C1 segment of cervical spinal cord (tissue), 14 donors: Measurements from ENCODE around the gene ESYT2.
"Not testable (repeated sequence)": the region's sequence is repeated elsewhere in the genome, so short reads cannot be mapped to it uniquely, and the experiment has no call there.

Experiments used
- DNase-seq, 14 donors: peaks; one replicate each; lab custom pipeline; 2025; lab: John Stamatoyannopoulos, UW

Gene ESYT2

GRCh38 chr7:158856883-158857668 lies 27.8 kb upstream of the ESYT2 start:
- no peak for DNase-seq

- no peak for DNase-seq
Observed at GRCh38 chr7:158854681-158855081, 25.4 kb upstream of the ESYT2 start.

DNA sequence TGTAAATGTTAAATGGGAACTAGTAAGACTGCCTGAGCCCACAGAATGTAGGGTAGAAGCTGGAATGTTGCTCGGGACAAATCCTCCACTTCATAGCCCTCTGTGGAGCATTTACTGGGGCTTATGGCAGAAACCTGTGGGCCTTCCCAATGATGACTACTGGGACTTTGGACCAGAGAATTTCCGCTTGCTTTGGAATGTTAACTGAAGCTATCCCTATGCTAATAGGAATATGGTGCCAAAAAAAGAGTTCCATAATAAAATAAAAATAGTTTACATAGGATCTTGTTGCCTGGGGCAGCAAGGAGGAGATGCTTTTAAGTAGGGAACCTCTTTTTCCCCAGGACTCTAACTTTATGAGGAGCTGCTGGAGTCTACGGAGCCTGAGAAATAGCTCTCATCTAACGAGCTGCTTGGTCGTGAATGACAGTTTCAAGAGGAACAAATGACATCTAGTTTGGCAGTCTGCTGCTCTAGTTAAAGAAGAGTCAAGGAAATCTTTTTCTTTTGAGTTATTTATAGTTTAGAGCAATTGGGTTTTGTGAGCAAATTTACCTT lies 21.3 kb upstream of the ESYT2 start:
- no peak for DNase-seq

GRCh38 chr7:158849768-158850544 lies 20.6 kb upstream of the ESYT2 start:
- no peak for DNase-seq

GRCh38 chr7:158849442-158849767 lies 20.1 kb upstream of the ESYT2 start:
- DNase-seq, result no peak

- no peak for DNase-seq
Observed at GRCh38 chr7:158847451-158847866, 18.1 kb upstream of the ESYT2 start.

DNA sequence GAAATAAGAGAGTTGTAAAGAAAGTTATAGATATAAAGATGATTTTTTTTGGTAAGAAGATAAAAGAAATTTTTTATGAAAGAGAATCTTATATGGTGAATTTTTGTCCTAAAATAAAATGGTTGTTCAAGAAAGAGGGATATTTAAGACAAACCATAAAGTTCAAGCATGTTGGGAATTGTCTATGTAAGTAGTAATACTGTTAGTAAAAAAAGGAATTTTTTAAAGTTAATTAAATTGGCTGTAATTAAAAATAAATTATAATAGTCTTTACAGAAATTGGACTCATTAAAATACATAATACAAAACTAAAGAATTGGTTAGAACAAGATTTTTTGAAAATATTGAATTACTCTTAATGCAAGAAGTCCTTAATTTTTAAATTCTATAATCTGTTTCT lies 17.0 kb upstream of the ESYT2 start:
- DNase-seq, result no peak

GRCh38 chr7:158843771-158844170 lies 14.5 kb upstream of the ESYT2 start:
- no peak for DNase-seq

DNA sequence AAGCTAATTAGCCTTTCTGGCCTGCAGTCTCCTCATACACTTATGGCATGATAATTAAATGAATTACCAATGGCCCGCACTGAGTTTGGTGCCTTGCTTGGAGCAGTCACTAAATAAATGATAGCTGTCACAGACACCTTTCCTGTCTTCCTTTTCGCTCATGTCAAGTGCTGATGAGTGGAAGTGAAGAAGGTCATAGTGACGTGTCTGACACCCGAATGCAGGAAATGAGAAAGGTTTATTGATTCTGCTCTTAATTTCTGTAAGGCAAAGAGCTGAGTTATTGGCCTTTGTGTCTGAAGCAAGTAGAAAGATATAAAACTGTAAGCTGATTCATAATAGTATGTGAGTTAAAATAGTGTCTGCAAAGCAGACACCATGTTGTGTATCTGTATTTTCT lies 13.2 kb upstream of the ESYT2 start:
- DNase-seq, result no peak

DNA sequence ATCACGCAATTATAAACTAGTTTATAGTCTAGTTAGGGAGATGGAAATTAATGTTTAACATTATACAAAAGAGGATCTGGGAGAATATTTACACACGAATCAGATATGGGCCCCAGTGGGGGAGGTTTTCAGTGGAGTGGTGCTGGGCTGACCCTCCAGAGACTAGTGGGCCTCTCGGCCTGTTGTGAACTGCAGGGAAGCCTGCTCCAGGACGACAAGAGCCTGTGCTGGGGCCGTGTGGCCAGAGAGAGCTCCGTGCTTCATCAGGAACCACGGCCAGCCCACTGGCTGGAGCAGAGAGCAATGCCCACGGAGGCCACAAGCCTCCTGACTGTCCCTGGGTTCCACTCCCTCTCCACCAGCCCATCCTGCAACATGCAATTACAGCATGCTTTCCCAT lies 11.3 kb upstream of the ESYT2 start:
- DNase-seq, result no peak

GRCh38 chr7:158839177-158839576 lies 9.9 kb upstream of the ESYT2 start:
- DNase-seq, result not testable (repeated sequence)

DNA sequence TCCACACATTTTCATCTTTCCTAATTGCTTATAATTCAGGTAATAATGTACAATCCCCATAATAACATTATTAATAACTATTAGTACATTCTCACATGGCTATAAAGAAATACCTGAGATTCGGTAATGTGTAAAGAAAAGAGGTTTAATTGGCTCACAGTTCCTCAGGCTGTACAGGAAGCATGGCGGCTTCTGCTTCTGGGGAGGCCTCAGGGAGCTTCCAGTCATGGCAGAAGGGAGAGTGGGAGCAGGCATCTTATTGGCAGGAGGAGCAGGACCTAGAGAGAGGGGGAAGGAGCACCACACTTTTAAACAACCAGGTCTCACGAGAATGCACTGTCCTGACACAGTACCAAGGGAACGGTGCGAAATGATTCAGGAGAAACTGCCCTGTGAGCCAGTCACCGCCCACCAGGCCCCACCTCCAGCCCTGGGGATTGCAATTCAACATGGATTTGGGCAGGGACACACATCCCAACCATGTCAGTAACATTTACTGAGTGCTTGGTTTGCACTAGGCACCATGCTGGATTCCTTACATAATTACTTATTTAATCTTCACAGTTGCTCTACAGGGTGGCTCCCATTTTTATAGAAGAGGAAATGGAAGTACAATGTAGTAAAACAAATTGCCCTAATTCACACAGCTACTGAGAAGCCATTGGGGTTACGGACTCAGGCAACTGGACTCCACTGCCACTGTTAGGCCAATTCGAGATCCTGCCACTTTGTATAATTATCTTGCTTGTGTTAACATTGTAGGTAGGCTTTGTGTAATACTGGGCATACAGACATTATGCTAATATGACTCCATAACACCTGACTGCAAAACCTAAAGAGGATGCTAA lies 8.7 kb upstream of the ESYT2 start:
- no peak for DNase-seq

GRCh38 chr7:158836692-158837091 lies 7.4 kb upstream of the ESYT2 start:
- DNase-seq, result no peak

- DNase-seq, result no peak
Observed at GRCh38 chr7:158834878-158835784, 5.8 kb upstream of the ESYT2 start.

DNA sequence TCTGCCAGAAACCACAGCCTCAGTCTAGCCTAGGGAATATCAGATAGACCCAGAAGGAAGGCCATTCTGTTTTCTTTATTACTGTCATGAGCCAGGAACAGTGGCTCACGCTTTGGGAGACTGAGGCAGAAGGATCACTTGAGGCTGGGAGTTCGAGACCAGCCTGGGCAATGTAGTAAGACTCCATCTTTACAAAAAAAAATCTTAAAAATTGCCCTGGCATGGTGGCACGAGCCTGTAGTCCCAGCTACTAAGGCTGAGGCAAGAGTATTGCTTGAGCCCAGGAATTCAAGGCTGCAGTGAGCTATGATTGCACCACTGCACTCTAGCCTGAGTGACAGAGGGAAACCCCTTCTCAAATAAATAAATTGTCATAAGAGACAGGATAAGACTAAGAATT lies 3.7 kb upstream of the ESYT2 start:
- no peak for DNase-seq

DNA sequence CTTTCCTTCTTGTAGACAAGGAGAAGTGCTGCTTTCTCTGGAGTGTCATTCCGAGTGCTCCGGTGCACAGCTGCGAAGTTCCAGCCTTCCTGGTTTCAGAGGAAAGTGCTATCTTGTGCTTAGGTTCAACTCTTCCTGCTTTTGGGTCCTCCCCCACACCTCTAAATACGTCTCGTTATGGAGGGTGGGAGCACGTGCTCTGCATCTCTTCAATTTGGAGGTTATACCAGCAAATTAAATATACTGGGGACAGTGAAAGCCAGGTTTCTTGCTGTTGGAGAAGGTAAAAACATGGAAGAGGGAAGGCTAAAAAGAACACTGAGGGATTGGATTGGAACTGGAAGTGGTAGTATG lies 2.4 kb upstream of the ESYT2 start:
- DNase-seq, result no peak

- DNase-seq, result no peak
Observed at GRCh38 chr7:158830211-158830723, 958 bp upstream of the ESYT2 start.

GRCh38 chr7:158829021-158829341 lies 328 bp downstream of the ESYT2 start:
- DNase-seq, result peak in 6 of 14 donors; percentile 21 to 58 (median 53)

DNA sequence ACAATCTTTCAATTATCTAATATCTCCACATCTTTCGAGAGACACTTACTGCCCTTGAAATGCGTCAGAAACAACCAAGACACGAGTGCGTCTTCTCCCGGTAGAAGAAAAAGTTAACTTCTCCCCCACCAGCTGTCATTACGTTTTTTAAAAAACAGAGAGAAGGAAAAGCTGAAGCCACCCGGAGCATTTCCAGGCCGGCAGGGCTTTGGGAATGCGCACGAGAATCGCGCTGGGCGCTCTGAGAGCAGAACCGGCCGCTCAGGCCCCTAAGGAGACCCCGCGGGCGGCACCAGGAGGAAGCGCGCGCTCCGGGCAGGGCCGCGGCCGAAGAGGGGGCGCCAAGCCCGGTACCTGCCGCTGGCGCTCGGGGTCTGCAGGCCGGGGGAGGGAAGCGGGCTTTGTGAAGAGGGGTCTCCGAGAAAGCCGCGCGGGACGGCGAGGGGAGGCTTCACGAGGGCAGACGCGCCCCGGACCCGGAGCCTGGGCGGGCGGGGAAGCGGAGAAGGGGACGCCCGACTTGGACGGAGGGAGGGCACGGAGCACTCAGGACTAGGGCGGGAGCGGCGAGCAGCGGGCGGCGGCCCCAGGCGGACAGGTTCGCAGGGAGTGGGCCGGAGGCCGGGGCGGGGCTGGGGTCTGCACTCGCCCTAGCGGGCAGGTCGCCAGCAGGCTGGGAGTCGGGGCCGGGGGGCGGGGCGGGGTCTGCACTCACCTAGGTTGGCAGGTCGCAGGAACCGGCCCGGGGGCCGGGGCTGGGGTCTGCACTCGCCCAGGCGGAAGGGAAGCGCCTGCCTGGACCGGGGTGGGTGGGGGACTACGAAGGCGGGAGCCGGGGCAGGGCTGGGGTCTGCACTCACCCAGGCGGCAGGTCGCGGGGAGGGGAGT lies 932 bp downstream of the ESYT2 start:
- peak in 9 of 14 donors; percentile 14 to 58 (median 45) for DNase-seq
